H1 (cell line): ENCODE data around the gene FHIT. TPM values are rescaled to one million over a fixed set of nuclear protein-coding genes. Genes with fewer than 3 reads are reported as not detected.
A peak's percentile ranks its signal among the peaks of the same experiment; 100 is the strongest.

Source experiments
- CTCF ChIA-PET: fragments of 300-600 bp; sonication (Branson Sonifier 250); formaldehyde crosslinking; loops from one replicate; lab custom pipeline; 2021; ENCODE audit not compliant: partially characterized antibody; lab: Charles Lee
- POLR2A ChIA-PET: fragments of 300-600 bp; sonication (Branson Sonifier 250); formaldehyde crosslinking; loops from one replicate; lab custom pipeline; 2021; ENCODE audit warnings: inconsistent platforms; ENCODE audit not compliant: partially characterized antibody; lab: Charles Lee
- DNase-seq, 2 experiments: peaks; one replicate each; pipeline versions ENCODE4 v3.0.0 to v3.0.0-alpha.2; 2010 to 2022; ENCODE audit warnings: low spot score in 2 of 2, low read depth in 1 of 2, mixed read lengths in 1 of 2
- FAIRE-seq: peaks from 2 replicates; lab custom pipeline; 2011; peaks lifted over from hg19 to GRCh38; lab: Jason Lieb, UNC
- H2AFZ ChIP-seq: 2 replicates; pipeline ENCODE4 v1.8.1; 2012; ENCODE audit warnings: low read length, inconsistent platforms
- H2AK5ac ChIP-seq: 2 replicates; pipeline ENCODE4 v1.6.1; 2013; ENCODE audit warnings: low read depth, low read length
- H2BK120ac ChIP-seq: replicated peaks from 2 replicates; pipeline ENCODE3; 2013; ENCODE audit warnings: low read depth, low read length, inconsistent platforms
- H2BK12ac ChIP-seq: 2 replicates; pipeline ENCODE4 v1.6.1; 2013; ENCODE audit warnings: low read depth, low read length
- H2BK15ac ChIP-seq: 2 replicates; pipeline ENCODE4 v1.6.1; 2013; ENCODE audit warnings: low read length
- H2BK20ac ChIP-seq: 2 replicates; pipeline ENCODE4 v1.6.1; 2013; ENCODE audit warnings: low read length
- H2BK5ac ChIP-seq: 2 replicates; pipeline ENCODE4 v1.6.1; 2013; ENCODE audit warnings: low read depth, low read length
- H3K14ac ChIP-seq: 2 replicates; pipeline ENCODE4 v1.6.1; 2013; ENCODE audit warnings: inconsistent platforms; ENCODE audit not compliant: insufficient read length
- H3K18ac ChIP-seq: 2 replicates; pipeline ENCODE4 v1.6.1; 2013; ENCODE audit warnings: low read length; ENCODE audit errors: extremely low read depth
- H3K23ac ChIP-seq: 2 replicates; pipeline ENCODE4 v1.6.1; 2013; ENCODE audit warnings: inconsistent platforms; ENCODE audit not compliant: insufficient read length
- H3K23me2 ChIP-seq: 2 replicates; pipeline ENCODE4 v1.6.1; 2013; ENCODE audit warnings: low read depth, low read length
- H3K27ac ChIP-seq: 2 replicates; pipeline ENCODE4 v1.6.1; 2011; ENCODE audit warnings: low read depth, low read length, inconsistent platforms
- H3K27me3 ChIP-seq, 4 experiments: replicated peaks in 1 of 4; 1 replicate in 1 of 4; 2 replicates in 3 of 4; pipeline versions ENCODE4 v1.6.1 to v1.8.1; 2011 to 2013; ENCODE audit warnings: low read length in 3 of 4, mild to moderate bottlenecking in 3 of 4, inconsistent platforms in 2 of 4, mixed read lengths in 2 of 4, moderate library complexity in 1 of 4; ENCODE audit not compliant: control insufficient read depth in 3 of 4, insufficient read depth in 3 of 4; ENCODE audit errors: extremely low read depth in 1 of 4
- H3K36me3 ChIP-seq, 4 experiments: 2 replicates each; pipeline versions ENCODE4 v1.6.1 to v1.8.1; 2011 to 2013; ENCODE audit warnings: mild to moderate bottlenecking in 4 of 4, low read length in 3 of 4, moderate library complexity in 2 of 4, control low read depth in 1 of 4, inconsistent platforms in 1 of 4; ENCODE audit not compliant: insufficient read depth in 4 of 4, control insufficient read depth in 2 of 4
- H3K4ac ChIP-seq: replicated peaks from 2 replicates; pipeline ENCODE3; 2013; ENCODE audit warnings: low read length, low read depth, mixed read lengths, inconsistent platforms; ENCODE audit not compliant: insufficient read length
- H3K4me1 ChIP-seq, 4 experiments: replicated peaks in 1 of 4; 1 replicate in 1 of 4; 2 replicates in 3 of 4; pipeline versions ENCODE4 v1.6.1 to v1.8.1; 2011 to 2013; ENCODE audit warnings: low read length in 3 of 4, inconsistent platforms in 2 of 4, mixed read lengths in 1 of 4; ENCODE audit not compliant: insufficient read depth in 4 of 4, control insufficient read depth in 3 of 4
- H3K4me2 ChIP-seq, 2 experiments: 2 replicates each; pipeline versions ENCODE4 v1.6.1 to v1.8.1; 2011 to 2013; ENCODE audit warnings: low read depth in 2 of 2, low read length in 2 of 2, control low read depth in 1 of 2, inconsistent platforms in 1 of 2, mild to moderate bottlenecking in 1 of 2; ENCODE audit not compliant: insufficient read depth in 1 of 2
- H3K4me3 ChIP-seq, 4 experiments: fragments of 200-600, 300-600 bp in 1 of 4; sonication (generic), shearing (Covaris generic), sonication (Bioruptor Twin) in 1 of 4; 2 replicates each; pipeline versions ENCODE4 v1.5.1 to v1.8.1; 2011 to 2016; ENCODE audit warnings: low read length in 4 of 4, low read depth in 3 of 4, control low read depth in 2 of 4, inconsistent platforms in 2 of 4, mild to moderate bottlenecking in 2 of 4, mixed read lengths in 1 of 4, moderate library complexity in 1 of 4; ENCODE audit not compliant: insufficient read depth in 2 of 4; ENCODE audit errors: extremely low read depth in 1 of 4
- H3K56ac ChIP-seq: replicated peaks from 2 replicates; pipeline ENCODE3; 2013; ENCODE audit warnings: low read depth, mild to moderate bottlenecking, mixed read lengths, low read length, inconsistent platforms; ENCODE audit not compliant: insufficient read length
- H3K79me1 ChIP-seq: 2 replicates; pipeline ENCODE4 v1.6.1; 2013; ENCODE audit warnings: low read depth, low read length, control low read depth
- H3K79me2 ChIP-seq, 2 experiments: 2 replicates each; pipeline versions ENCODE4 v1.6.1 to v1.8.1; 2012 to 2013; ENCODE audit warnings: low read length in 2 of 2, mild to moderate bottlenecking in 2 of 2, inconsistent platforms in 1 of 2; ENCODE audit not compliant: insufficient read depth in 2 of 2, control insufficient read depth in 1 of 2
- H3K9ac ChIP-seq, 4 experiments: replicated peaks in 1 of 4; 1 replicate in 1 of 4; 2 replicates in 3 of 4; pipeline versions ENCODE4 v1.6.1 to v1.8.1; 2011 to 2013; ENCODE audit warnings: low read depth in 3 of 4, low read length in 3 of 4, control low read depth in 2 of 4, mild to moderate bottlenecking in 2 of 4, moderate library complexity in 2 of 4, inconsistent platforms in 1 of 4; ENCODE audit errors: extremely low read depth in 1 of 4
- H3K9me3 ChIP-seq, 2 experiments: 2 replicates each; pipeline versions ENCODE4 v1.6.1 to v1.8.1; 2012 to 2013; ENCODE audit warnings: mild to moderate bottlenecking in 2 of 2, moderate library complexity in 2 of 2, control low read depth in 1 of 2, inconsistent platforms in 1 of 2, low read depth in 1 of 2, low read length in 1 of 2, mixed read lengths in 1 of 2; ENCODE audit not compliant: insufficient read depth in 2 of 2
- H4K20me1 ChIP-seq, 2 experiments: replicated peaks in 1 of 2; 2 replicates each; pipeline versions ENCODE3 to v1.8.1; 2011 to 2013; ENCODE audit warnings: inconsistent platforms in 2 of 2, low read length in 2 of 2, mild to moderate bottlenecking in 1 of 2; ENCODE audit not compliant: insufficient read depth in 2 of 2, control insufficient read depth in 1 of 2
- H4K5ac ChIP-seq: 2 replicates; pipeline ENCODE4 v1.6.1; 2013; ENCODE audit warnings: low read length, low read depth, mixed read lengths, inconsistent platforms; ENCODE audit not compliant: insufficient read length
- H4K8ac ChIP-seq: 2 replicates; pipeline ENCODE4 v1.8.0; 2013; ENCODE audit warnings: mild to moderate bottlenecking, moderate library complexity, low read length, inconsistent platforms; ENCODE audit not compliant: insufficient read depth; ENCODE audit errors: extremely low read depth
- H4K91ac ChIP-seq: replicated peaks from 2 replicates; pipeline ENCODE3; 2013; ENCODE audit warnings: low read length, mixed read lengths, inconsistent platforms; ENCODE audit not compliant: insufficient read length
- ATF2 ChIP-seq: IDR thresholded peaks from 2 replicates; pipeline ENCODE4 v1.6.1; 2012; ENCODE audit warnings: low read length, inconsistent platforms
- RFX5 ChIP-seq: IDR thresholded peaks from 2 replicates; pipeline ENCODE4 v1.6.1; 2011; ENCODE audit warnings: low read depth, low read length, improper control_type of control experiment, borderline replicate concordance
- TEAD4 ChIP-seq: IDR thresholded peaks from 2 replicates; pipeline ENCODE4 v1.6.1; 2012; ENCODE audit warnings: low read depth, low read length, inconsistent platforms, mixed read lengths
- whole genome bisulfite sequencing, 2 experiments: shearing (Covaris generic) in 1 of 2; methylation state at CpG; one replicate each; pipeline versions ENCODE4 v1.1.6 to v1.1.7; 2013 to 2015; ENCODE audit warnings: low lambda C conversion rate in 2 of 2, mixed read lengths in 2 of 2, inconsistent platforms in 1 of 2, low coverage in 1 of 2, missing lambda C conversion rate in 1 of 2; ENCODE audit not compliant: insufficient replicate concordance in 2 of 2, insufficient coverage in 1 of 2, insufficient read length in 1 of 2; ENCODE audit errors: extremely low coverage in 1 of 2, missing lambda C conversion rate in 1 of 2; 5-methylcytosine and 5-hydroxymethylcytosine counted together
- polyA plus RNA-seq, 7 experiments: library from polyadenylated mRNA; depleted of rRNA in 3 of 7; stranded (reverse) in 5 of 7; unstranded in 2 of 7; fragments of >200 nt in 5 of 7; fragments of 200-250 nt in 2 of 7; gene quantifications; 1 replicate in 5 of 7; 2 replicates in 1 of 7; 4 replicates in 1 of 7; pipeline versions ENCODE4 v1.2.1 to v1.2.3, GENCODE V29; 2011 to 2013; ENCODE audit warnings: missing spikeins in 2 of 7, mixed read lengths in 2 of 7
- total RNA-seq: library from RNA; stranded (reverse); fragmentation: NEBNext Ultra II Directional; extraction: Animal tissue kit (Norgen Biotek cat#: 25700); gene quantifications from 2 replicates; pipeline ENCODE4 v1.2.1, GENCODE V29; 2021

FHIT gene
- total and polyA plus RNA-seq, 2 of the 8 experiments (the other 6 are each of a cell fraction or from before 2014, with no cell fraction given): 1.2 to 3.2 TPM

- Histone ChIP-seq H4K5ac (no peak overlapping the region), H2BK120ac (no peak overlapping the region), H4K20me1 (no peaks in the 10 kb centered on the region), H3K27ac (no peak overlapping the region), H3K79me1 (no peaks in the 10 kb centered on the region), H3K79me2 (no peaks in the 10 kb centered on the region), H3K9me3 (no peaks in the 10 kb centered on the region), H2BK20ac (peak overlapping the region; percentile 34; the same call in 1 of the 2 replicates), H3K4me2 (no peak overlapping the region), H2AFZ (0 out of 2 replicates have a peak overlapping the region, but pooled peaks have one; percentile 9), H2BK12ac (peak overlapping the region; percentile 32; the same call in 1 of the 2 replicates), H2BK5ac (no peak overlapping the region), H4K8ac (no peak overlapping the region), H3K4me3 (no peak overlapping the region), H3K4me1 (peaks cover 0 to 4% (median 0%) of the 10 kb centered on the region in 4 experiments; a peak in 1 of 7 replicates), H4K91ac (no peak overlapping the region), H3K18ac (0 out of 2 replicates have a peak overlapping the region, but pooled peaks have one; percentile 6), H3K56ac (no peak overlapping the region), H3K23ac (no peak overlapping the region), H3K9ac (no peak overlapping the region), H3K14ac (no peak overlapping the region), H2BK15ac (no peak overlapping the region), H2AK5ac (no peak overlapping the region), H3K23me2 (no peaks in the 10 kb centered on the region), H3K36me3 (no peaks in the 10 kb centered on the region), H3K4ac (no peak overlapping the region), H3K27me3 (no peaks in the 10 kb centered on the region)
- ChIA-PET CTCF (interaction anchor here (1.5 to 2.1 kb wide), 2 partner anchors 18 to 155 kb away, joined by 5 read pairs; no protein-coding TSS in a partner anchor), POLR2A (interaction anchor here (0.6 kb wide), 1 partner anchor 504 kb away, joined by 4 read pairs; no protein-coding TSS in a partner anchor)
- DNase-seq (no peak), FAIRE-seq (no peak)
- 81% methylated on average over 1 of the region's 1 CpG; no CpG with 5 or more reads in 1 of the 2 experiments for WGBS, 2 experiments
- no peak for TF ChIP-seq ATF2
- no peak for TF ChIP-seq TEAD4
- no peak for TF ChIP-seq RFX5
These were observed 651.7 kb downstream of the FHIT start for GRCh38 chr3:60599586-60599985.
